ENCODE data around the gene NAA30. TPM values are rescaled to one million over a fixed set of nuclear protein-coding genes. Genes with fewer than 3 reads are reported as not detected.

NAA30 gene
- total RNA-seq, 1 experiment from 2014 or later, result 14.0 TPM

GRCh38 chr14:57345106-57345505, 45.3 kb upstream of the NAA30 start (continued):
- TF ChIP-seq EZH2phosphoT487 (IDR thresholded peaks at IDR 0.05; ENCODE audit: borderline replicate concordance) (no peak), ZFX (IDR thresholded peaks at IDR 0.05) (no peak), FOSL1 (IDR thresholded peaks at IDR 0.05; ENCODE audit: low read depth) (no peak), SP1 (IDR thresholded peaks at IDR 0.05; ENCODE audit: low read depth) (no peak), ELF1 (IDR thresholded peaks at IDR 0.05; ENCODE audit: borderline replicate concordance, low read depth) (no peak), SRF (IDR thresholded peaks at IDR 0.05; ENCODE audit: low read depth) (no peak), TCF7L2 (IDR thresholded peaks at IDR 0.05; ENCODE audit: borderline replicate concordance, extremely low read depth, insufficient read depth, insufficient read length) (no peak), YY1 (IDR thresholded peaks at IDR 0.05; ENCODE audit: extremely low read depth, insufficient replicate concordance, low read depth, low read length) (no peak)

DNA sequence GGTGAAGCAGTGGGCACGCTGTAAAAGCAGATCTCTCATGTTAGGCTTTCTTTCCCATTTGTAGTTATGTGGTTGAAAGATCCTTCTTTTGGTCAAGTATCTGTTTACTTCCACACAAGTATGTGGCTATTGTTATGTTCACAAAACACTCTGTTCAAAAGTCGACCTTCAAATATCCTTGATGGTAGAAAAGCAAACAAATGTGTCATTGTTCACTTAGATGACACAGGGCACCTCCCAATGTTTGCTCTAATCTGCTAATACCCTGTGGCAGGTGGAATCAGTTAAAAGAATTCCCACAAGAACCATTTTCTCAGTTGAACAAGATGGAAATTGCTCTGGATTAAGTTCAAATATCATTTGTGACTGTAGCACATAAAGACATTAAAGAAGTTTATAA, 43.6 kb upstream of the NAA30 start:
- DNase-seq (ENCODE audit: low read depth, low spot score) (no peak), ATAC-seq (no peak)
- H3K27me3 ChIP-seq (ENCODE audit: insufficient read depth, low read length), result no peaks in the 10 kb centered on the region
- no peak overlapping the region for H3K9ac ChIP-seq (ENCODE audit: low read length)
- H2AFZ ChIP-seq (ENCODE audit: low read depth, low read length, poor library complexity, severe bottlenecking), result no peak overlapping the region
- no peak overlapping the region for H3K27ac ChIP-seq (ENCODE audit: low read depth, low read length)
- ChIA-PET RAD21 (ENCODE audit: low non-redundant PET in 1 of 2, low total read pairs in 2 of 2, uncharacterized antibody in 2 of 2, unreplicated experiment in 2 of 2) (no interaction called here), CTCF (no interaction called here), POLR2A (no interaction called here)
- no TSS peak for BruUV-seq (replicated peaks)
- no peaks in the 10 kb centered on the region for H3K79me2 ChIP-seq (ENCODE audit: insufficient read depth, low read length)
- H3K9me3 ChIP-seq (ENCODE audit: control insufficient read depth in 1 of 2, insufficient read depth in 1 of 2, low read depth in 1 of 2, low read length in 2 of 2), result no peaks in the 10 kb centered on the region
- H3K4me2 ChIP-seq (ENCODE audit: low read length), result no peak overlapping the region
- no peaks in the 10 kb centered on the region for H4K20me1 ChIP-seq (ENCODE audit: insufficient read depth)
- H3K4me3 ChIP-seq (replicated peaks in 1 of 2; ENCODE audit: low read depth in 1 of 2, low read length in 2 of 2), result no peak overlapping the region
- intact Hi-C loops (cut with micrococcal nuclease), result no loop called here
- H3K4me1 ChIP-seq (ENCODE audit: control insufficient read depth in 1 of 2, insufficient read depth in 2 of 2, low read length in 2 of 2), result peaks cover 6 to 13% of the 10 kb centered on the region in 2 experiments; a peak in 3 of 4 replicates
- H3K36me3 ChIP-seq (ENCODE audit: control insufficient read depth in 1 of 2, insufficient read depth in 2 of 2, low read length in 2 of 2), result no peaks in the 10 kb centered on the region
- no peaks in the 10 kb centered on the region for H3K9me2 ChIP-seq (ENCODE audit: insufficient read depth)
- TF ChIP-seq SIN3A (IDR thresholded peaks at IDR 0.05; ENCODE audit: low read depth) (no peak), POLR2A (IDR thresholded peaks at IDR 0.05; ENCODE audit: borderline replicate concordance, extremely low read depth, insufficient read depth, insufficient read length) (no peak), JUND (IDR thresholded peaks at IDR 0.05) (no peak), FOSL1 (IDR thresholded peaks at IDR 0.05; ENCODE audit: low read depth) (no peak), YY1 (IDR thresholded peaks at IDR 0.05; ENCODE audit: extremely low read depth, insufficient replicate concordance, low read depth, low read length) (no peak), TCF7L2 (IDR thresholded peaks at IDR 0.05; ENCODE audit: borderline replicate concordance, extremely low read depth, insufficient read depth, insufficient read length) (no peak), SRF (IDR thresholded peaks at IDR 0.05; ENCODE audit: low read depth) (no peak), EGR1 (IDR thresholded peaks at IDR 0.05; ENCODE audit: low read depth) (no peak), EZH2phosphoT487 (IDR thresholded peaks at IDR 0.05; ENCODE audit: borderline replicate concordance) (no peak), ELF1 (IDR thresholded peaks at IDR 0.05; ENCODE audit: borderline replicate concordance, low read depth) (no peak), ZBTB33 (IDR thresholded peaks at IDR 0.05; ENCODE audit: extremely low read depth, insufficient replicate concordance, low read length) (no peak), CBX3 (IDR thresholded peaks at IDR 0.05; ENCODE audit: low read depth) (no peak), RAD21 (IDR thresholded peaks at IDR 0.05; ENCODE audit: low read depth) (no peak)
- TF ChIP-seq, protein P1, sequence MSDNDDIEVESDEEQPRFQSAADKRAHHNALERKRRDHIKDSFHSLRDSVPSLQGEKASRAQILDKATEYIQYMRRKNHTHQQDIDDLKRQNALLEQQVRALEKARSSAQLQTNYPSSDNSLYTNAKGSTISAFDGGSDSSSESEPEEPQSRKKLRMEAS (IDR thresholded peaks at IDR 0.05), result no peak
- TF ChIP-seq, protein P2, sequence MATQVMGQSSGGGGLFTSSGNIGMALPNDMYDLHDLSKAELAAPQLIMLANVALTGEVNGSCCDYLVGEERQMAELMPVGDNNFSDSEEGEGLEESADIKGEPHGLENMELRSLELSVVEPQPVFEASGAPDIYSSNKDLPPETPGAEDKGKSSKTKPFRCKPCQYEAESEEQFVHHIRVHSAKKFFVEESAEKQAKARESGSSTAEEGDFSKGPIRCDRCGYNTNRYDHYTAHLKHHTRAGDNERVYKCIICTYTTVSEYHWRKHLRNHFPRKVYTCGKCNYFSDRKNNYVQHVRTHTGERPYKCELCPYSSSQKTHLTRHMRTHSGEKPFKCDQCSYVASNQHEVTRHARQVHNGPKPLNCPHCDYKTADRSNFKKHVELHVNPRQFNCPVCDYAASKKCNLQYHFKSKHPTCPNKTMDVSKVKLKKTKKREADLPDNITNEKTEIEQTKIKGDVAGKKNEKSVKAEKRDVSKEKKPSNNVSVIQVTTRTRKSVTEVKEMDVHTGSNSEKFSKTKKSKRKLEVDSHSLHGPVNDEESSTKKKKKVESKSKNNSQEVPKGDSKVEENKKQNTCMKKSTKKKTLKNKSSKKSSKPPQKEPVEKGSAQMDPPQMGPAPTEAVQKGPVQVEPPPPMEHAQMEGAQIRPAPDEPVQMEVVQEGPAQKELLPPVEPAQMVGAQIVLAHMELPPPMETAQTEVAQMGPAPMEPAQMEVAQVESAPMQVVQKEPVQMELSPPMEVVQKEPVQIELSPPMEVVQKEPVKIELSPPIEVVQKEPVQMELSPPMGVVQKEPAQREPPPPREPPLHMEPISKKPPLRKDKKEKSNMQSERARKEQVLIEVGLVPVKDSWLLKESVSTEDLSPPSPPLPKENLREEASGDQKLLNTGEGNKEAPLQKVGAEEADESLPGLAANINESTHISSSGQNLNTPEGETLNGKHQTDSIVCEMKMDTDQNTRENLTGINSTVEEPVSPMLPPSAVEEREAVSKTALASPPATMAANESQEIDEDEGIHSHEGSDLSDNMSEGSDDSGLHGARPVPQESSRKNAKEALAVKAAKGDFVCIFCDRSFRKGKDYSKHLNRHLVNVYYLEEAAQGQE (IDR thresholded peaks at IDR 0.05; ENCODE audit: low read depth), result no peak
- TF ChIP-seq, protein P3, sequence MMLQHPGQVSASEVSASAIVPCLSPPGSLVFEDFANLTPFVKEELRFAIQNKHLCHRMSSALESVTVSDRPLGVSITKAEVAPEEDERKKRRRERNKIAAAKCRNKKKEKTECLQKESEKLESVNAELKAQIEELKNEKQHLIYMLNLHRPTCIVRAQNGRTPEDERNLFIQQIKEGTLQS (IDR thresholded peaks at IDR 0.05), result no peak
